GM21737 (cell line): ENCODE data around the gene UHRF1.
"Not testable (repeated sequence)": the region's sequence is repeated elsewhere in the genome, so short reads cannot be mapped to it uniquely, and the experiment has no call there.

Experiments
- ATAC-seq: cut with Tn5 transposase; IDR thresholded peaks from one replicate; pipeline ENCODE4 v1.9.1; 2021; ENCODE audit warnings: mild to moderate bottlenecking, moderate library complexity; ENCODE audit not compliant: unreplicated experiment

Gene UHRF1

DNA sequence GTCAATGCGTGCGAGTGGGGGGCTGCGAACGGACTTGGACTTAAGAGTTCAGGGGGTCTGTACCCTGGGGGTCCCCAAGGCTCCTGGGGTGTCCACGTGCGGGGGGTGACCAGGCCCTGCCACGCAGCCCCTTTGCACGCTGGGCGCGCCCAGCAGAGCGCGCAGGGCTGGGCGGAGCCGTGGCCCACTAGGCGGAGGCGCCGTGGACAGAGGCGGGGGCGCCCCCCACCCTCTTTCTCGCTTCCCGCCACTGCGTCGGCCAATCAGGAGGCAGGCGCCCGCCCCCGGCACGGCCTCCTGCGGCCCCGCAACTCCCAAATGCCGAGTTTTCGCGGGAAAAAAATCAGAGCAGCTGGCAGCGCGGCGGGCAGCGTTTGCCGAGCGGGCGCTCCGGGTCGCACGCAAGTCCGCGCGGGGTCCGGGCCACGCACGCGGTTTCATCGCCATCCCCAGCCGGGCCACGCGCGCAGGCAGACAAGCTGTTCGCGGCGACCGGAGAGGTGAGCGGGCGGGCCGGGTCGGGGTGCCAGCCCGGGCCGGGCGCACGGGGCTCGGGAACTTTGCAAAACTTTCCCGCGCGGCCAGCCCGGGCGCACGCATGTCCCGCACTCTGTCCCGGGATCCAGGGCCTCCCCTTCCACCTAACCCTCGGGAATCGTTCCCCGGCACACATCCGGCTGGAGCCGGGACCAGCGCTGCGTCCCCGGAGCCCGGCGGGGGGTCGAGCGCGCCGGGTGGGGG is at the start of gene UHRF1:
Gene UHRF1, plus strand, starts transcription at position 346 of the 741 bp plus-strand sequence. CDS start 1,385 bp downstream, outside the sequence.
- ATAC-seq: peak; percentile 16

DNA sequence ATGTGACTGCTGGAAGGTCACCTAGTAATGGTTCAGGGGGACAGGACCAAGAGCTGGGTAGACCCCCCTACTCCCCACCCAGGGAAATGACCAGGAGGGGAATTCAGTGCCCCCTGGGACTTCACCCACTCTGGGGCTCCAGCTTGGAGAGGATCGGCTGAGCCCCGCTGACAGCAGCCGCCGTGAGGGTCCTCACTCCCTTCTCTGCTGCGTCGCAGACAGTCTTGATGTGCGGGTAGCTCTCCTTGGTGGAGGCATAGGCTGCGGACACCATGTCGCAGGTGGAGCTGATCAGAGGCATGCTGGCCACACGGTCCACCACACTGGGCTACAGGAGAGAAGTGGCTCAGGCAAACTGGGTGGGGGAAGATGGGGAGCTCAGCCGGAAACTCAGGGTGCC is 49.6 kb upstream of the UHRF1 start:
- ATAC-seq: no peak

DNA sequence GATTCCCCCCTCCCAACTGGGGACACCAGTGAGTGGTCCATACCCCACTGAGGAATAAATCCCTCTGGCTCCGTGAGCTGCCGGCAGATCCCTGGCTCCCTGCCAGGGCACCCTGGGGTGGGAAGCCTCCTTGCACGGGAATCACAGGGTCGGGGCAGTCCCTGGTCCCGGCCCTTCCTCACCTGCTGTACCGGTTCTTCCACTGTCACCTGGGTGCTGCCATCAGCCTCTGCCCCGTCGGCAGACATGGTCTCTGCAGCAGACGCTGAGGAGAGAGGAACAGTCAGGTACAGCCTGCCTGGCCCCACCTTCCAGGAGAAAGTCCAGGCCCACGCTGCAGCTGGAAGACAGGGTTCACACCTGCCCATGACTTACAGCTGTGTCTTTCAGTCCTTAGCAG is 48.2 kb upstream of the UHRF1 start:
- ATAC-seq: no peak

DNA sequence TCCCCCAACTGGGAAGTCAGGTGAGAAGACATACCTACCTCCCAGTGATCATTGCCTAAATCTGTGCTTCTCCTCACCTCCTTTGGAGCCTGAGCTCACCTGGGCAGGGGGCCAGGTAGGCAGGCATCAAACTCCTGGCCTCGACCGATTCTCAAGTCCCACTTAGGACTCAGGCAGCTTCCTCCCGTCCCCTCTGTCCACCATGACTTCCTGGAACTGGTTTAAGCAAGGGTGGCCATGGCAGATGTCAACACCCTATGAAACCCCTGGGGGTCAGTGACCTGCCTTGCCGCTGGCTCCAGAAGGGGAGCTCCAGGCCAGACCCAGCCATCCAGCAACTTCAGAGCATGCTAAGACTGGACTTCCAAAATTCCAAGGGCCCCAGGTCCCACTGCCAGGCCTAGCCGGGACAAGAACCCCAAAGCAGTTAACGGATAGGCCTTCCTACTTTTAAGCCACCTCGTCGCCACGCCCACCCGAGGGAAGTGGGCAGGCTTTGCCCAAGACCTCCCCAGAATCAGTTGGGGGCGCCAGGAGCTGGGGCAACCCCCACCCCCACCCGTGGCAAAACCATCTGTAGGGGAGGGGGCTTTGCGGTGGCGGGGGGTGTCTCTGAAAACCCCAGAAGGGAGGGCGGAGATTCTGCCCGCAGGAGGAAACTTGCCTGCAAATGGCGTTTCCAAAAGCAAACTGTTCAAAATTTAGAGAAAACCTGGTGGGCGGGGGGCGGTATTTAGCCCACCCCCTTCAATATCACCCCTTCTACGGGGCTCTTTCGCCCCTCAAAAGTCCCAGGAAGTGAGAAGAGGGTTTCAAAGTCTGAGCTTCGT is 42.5 kb upstream of the UHRF1 start:
- ATAC-seq: no peak

DNA sequence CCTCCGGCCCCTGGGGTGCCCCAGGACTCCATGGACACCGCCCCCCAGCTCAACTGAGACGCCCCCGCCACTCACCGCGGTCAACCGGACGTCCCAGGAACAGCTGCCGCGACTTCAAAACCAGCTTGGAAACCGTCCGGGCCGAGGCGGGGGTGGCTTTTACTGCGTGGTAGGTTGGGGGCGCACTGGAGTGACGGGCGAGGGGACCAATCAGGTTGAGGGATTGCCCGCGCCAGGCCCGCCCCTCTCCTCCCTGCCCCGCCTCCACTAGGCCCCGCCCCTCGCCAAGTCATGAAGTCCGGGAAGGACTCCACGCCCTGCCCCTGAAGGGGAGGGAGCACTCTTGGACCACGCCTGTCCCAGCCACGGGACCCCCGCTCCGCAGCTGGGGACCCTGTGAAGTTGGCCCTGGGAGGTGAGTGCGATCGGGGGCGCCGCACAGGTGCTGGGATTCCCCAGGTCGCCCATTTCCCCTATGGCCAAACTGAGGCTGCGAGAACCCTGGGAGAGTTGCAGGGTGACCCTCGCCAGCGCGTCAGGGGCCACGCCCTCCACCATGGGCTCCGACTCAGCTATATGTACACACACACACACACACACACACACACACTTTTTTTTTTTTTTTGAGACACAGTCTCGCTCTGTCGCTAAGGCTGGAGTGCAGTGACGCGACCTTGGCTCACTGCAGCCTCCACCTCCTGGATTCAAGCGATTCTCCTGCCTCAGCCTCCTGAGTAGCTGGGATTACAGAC is 41.6 kb upstream of the UHRF1 start, which contains the start of gene PLIN3:
Gene PLIN3, minus strand, starts transcription at position 134 of the 752 bp plus-strand sequence. CDS start 6,273 bp downstream, outside the sequence.
- peak; percentile 71 for ATAC-seq

DNA sequence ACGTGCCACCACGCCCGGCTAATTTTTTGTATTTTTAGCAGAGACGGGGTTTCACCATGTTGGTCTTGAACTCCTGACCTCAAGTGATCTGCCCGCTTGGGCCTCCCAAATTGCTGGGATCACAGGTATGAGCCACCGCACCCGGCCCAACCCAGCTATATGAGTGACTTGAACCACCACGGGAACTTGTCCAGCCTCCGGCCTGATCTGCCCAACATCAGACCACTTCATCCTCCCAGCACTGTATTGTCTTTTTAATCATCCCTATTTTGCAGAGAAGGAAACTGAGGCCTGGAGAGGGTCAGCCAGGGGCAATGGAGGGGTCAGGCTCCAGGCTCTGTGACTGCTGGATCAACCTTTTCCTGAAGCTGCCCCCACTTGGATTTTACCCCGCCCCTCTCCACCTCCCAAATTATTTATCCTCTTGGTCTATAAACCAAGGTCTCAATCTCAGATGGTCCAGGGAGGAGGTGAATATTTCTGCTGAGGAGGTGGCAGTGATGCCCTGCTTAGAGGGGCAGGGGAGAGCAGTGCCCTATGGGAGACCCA is 40.9 kb upstream of the UHRF1 start:
- no peak for ATAC-seq

DNA sequence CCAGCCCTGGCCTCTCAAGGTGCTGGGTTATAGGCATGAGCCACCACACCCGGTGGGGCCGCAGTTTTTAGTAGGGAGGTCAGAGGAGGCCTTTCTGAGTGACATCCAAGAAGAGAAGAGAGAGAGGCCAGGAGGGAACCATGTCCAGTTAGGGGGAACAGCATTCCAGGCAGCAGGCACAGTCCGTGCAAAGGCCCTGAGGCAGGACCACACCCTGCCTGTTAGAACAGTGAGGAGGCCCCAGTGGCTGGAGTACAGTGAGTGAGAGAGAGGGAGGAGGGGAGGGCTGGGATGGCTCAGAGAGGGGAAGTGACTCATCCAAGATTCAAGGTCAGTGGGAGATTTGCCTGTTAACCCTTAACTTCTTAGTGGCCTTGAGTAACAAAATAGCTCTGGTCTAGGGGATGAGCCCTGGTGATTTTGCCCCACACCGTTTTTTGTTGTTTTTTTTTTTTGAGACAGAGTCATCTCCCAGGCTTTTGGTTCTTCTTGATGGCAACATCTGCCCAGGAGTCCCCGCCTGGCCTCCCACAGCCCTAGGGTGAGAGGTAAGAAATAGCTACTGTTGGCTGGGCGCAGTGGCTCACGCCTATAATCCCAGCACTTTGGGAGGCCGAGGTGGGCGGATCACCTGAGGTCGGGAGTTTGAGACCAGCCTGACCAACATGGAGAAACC is 39.1 kb upstream of the UHRF1 start:
- no peak for ATAC-seq

DNA sequence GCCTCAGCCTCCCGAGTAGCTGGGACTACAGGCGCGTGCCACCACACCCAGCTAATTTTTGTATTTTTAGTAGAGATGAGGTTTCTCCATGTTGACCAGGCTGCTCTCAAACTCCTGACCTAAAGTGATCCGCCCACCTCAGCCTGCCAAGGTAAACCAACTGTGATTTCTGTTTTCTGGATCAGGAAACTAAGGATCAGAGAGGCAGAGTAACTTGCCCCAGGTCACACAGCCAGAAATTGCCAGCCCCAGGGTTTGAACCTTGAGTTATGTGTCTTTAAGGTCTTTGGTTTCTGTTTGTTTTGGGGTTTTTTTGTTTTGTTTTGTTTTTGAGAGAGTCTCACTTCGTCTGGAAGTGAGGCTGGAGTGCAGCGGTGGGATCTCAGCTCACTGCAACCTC is 37.6 kb upstream of the UHRF1 start:
- ATAC-seq: no peak

DNA sequence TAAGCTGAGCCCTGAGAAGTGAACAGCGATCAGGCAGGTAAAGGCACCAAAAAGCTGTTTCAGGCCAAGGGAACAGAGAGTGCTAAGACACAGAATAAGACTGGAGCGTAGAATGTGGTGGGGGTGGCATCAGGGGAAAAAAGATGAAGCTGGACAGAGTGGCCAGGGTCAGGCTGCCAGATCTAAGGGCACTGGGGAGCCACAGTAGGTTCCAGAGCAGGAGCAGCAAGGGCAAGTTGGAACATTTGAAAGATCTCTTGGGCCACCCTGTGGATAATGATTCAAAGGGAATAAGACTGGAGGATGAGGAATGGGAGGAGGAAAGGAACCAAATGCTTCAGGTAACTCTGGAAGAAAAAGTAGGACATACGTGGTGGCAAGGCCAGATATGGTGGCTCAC is 35.4 kb upstream of the UHRF1 start:
- no peak for ATAC-seq

DNA sequence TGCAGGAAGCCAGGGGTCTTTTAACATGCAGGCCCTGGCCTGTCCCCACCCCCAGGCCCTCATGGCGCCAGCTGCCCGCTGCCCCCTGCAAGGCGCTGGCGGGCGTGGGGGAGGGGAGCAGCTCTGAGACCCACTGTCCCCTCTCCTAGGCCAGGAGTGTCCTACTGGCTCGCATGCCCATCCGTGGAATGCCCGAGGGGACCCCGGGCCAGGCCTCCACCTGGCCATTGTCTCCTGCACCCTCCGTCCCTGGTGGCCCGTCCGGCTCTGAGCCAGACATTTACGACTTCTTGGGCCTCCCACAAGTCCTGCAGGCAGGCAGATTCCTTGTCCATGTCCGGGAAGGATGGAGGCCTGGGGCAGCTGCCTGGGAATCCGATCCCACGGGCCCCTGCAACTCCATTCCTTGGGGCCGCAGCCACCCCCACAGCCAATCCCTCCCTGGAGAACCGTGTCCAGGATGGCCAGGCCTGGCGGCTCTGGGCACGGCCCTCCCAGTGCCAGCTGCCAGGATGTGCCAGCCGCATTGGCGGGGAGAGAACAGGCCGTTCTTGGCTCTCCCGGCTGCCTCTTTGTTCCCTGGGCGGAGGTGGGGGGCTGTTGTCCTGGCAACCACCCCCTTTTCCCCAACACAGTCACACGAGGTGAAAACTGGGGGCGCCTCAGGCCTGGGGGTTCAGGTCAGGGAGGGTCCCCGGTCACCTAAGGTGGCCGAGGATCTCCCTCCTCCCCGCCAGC is 31.4 kb upstream of the UHRF1 start:
- ATAC-seq: no peak

DNA sequence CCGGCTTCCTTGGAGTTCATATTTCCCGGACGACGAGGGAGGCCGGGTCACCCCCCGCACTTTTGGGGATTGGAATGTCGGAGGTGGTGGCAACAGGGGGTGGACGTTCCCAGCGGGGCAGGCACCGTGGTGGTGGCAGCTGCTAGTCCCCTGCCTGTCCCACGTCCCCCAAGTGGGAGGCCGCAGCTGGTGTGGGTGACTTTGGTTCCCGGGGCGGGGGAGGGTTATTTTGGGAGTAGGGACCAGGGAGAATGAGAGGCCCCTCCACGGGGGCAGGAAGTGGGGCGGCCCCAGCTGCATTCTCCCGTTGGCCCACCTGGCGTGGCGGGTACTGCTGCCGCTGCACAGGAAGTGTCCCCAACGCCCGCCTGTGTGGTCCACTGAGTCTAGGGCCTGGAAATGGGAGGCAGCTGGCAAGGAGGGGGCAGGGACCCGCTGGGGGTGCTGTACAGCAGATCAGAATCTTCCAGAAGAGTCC is 30.8 kb upstream of the UHRF1 start:
- no peak for ATAC-seq

DNA sequence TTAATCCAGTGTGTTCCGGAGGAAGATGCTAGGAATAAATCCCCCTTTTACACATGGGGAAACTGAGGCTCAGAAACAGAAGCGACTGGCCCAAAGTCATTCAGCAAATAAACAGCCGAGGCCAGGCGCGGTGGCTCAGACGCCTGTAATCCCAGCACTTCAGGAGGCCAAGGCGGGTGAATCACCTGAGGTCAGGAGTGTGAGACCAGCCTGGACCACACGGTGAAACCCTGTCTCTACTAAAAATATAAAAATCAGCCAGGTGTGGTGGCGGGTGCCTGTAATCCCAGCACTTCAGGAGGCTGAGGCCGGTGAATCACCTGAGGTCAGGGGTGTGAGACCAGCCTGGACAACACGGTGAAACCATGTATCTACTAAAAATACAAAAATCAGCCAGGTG is 30.3 kb upstream of the UHRF1 start:
- no peak for ATAC-seq

DNA sequence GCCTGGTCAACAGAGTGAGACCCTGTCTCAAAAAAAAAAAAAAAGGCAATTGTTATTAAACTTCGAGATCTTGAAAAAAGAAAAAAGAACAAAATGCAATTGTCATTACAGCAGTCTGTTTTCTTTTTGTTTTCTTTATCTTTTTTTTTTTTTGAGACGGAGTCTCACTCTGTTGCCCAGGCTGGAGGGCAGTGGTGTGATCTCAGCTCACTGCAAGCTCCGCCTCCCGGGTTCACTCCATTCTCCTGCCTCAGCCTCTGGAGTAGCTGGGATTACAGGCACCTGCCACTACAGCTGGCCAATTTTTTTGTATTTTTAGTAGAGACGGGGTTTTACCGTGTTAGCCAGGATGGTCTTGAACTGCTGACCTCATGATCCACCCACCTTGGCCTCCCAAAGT is 26.4 kb upstream of the UHRF1 start:
- not testable (repeated sequence) for ATAC-seq

DNA sequence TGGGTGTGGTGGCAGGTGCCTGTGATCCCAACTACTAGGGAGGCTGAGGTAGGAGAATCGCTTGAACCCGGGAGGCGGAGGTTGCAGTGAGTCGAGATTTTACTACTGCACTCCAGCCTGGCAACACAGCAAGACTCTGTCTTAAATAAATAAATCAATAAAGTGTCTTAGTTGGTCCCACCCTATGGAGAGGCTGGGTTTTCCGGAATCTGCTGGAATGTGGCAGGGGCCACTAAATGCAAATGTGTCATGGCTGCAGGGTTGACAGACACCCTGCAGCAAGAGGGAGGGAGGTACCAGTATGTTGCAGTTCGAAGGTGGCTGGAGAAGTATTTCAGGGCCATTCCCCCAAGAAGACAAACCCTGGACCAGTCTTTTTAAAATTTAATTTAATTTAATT is 24.3 kb upstream of the UHRF1 start:
- ATAC-seq: not testable (repeated sequence)

DNA sequence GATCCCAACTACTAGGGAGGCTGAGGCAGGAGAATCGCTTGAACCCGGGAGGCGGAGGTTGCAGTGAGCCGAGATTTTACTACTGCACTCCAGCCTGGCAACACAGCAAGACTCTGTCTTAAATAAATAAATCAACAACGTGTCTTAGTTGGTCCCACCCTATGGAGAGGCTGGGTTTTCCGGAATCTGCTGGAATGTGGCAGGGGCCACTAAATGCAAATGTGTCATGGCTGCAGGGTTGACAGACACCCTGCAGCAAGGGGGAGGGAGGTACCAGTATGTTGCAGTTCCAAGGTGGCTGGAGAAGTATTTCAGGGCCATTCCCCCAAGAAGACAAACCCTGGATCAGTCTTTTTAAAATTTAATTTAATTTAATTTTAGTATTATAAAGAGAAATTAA is 21.5 kb upstream of the UHRF1 start:
- ATAC-seq: not testable (repeated sequence)

DNA sequence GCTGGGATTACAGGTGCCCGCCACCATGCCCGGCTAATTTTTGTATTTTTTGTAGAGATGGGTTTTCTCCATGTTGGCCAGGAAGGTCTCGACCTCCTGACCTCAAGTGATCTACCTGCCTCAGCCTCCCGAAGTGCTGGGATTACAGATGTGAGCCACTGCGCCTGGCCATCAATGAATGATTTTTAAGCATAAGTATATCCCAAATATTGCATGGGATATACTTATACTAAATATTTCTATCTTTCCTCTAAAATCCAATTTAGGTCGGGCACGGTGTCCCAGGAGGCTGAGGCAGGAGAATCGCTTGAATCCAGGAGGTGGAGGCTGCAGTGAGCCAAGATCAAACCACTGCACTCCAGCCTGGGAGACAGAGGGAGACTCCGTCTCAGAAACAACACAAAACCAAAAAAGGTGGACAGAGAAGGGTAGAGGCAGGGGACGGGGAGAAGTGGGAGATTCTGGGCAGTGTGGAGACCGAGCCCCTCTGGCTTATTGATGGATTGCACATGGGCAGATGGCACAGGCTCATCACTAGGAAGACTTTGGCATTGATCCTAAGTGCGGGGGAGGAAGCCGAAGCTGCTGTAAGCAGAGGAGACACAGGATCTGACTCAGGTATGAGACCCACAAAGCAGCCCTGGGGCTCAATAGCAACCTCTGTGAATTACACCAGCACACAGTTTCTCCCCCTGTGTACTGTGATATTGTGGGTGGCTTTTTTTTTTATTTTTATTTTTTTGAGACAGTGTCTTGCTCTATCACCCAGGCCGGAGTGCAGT is 20.1 kb upstream of the UHRF1 start:
- ATAC-seq: no peak

DNA sequence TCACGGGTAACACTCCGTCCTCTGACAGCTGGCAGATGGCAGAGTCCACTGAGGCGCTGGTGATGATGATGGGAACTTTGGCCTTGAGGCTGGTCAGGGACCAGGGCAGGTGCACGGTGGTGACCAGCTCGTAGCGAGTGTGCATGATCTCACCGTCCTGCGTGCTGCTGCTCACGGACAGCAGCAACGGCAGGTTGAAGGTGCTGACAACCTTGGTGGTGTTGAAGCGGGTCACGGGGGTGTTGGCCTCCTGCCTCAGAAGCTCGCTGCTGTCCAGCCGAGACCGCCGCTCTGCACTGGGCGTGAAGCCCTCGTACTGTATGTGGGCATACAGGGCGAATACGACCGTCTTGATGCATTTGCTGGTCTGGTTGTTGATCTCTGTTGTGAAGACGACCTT is 18.2 kb upstream of the UHRF1 start:
- no peak for ATAC-seq

DNA sequence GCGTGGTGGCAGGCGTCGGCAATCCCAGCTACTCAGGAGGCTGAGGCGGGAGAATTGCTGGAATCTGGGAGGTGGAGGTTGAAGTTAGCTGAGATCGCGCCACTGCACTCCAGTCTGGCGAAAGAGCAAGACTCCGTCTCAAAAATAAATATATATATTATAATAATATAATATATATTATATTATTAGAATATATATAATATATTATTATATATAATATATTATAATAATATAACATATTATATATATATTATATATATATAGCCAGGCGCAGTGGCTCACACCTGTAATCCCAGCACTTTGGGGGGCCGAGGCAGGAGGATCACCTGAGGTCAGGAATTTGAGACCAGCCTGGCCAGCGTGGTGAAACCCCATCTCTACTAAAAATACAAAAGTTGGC is 16.3 kb upstream of the UHRF1 start:
- not testable (repeated sequence) for ATAC-seq

DNA sequence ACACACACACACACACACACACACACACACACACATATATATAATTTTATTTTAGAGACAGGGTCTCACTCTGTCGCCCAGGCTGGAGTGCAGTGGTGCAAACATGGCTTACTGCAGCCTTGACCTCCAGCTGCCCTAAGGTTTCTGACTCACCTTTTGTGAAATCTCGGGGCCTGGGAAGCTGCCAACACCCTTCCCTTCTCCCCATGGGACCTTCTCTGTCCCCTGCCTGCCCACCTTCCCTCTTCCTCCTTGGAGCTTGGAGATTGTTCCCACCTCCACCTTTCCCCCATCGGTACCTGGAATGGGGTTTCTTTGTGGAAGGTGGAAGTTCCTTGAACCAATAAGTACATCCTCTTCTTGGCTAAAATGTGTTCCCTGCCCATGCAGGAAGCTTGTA is 12.9 kb upstream of the UHRF1 start:
- ATAC-seq: no peak
